8988T (cell line): ENCODE measurements around the gene FAM171A1.
"Not testable (repeated sequence)": the region's sequence is repeated elsewhere in the genome, so short reads cannot be mapped to it uniquely, and the experiment has no call there.

Experiments
- DNase-seq: peaks from one replicate; pipeline ENCODE4 v3.0.0; 2011

Gene FAM171A1

DNA sequence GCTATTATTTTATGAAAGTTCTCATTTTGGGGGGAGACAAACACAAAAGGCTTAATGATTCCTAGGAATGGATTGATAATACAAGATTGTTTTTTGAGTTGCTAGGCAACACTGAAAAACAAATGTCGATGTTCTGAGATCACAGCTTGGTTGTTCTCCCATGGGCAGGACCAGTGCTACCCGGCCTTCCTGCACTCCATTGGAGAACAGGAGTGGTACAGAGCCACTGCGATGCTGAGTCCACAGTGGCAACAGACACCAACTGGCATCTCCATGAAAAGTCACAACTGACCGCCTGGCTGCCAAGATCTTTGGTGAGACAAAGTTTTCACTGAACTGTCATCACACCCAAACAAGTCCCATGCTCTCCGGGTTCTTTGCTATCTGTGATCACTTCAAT is 133.7 kb downstream of the FAM171A1 start:
- no peak for DNase-seq

DNA sequence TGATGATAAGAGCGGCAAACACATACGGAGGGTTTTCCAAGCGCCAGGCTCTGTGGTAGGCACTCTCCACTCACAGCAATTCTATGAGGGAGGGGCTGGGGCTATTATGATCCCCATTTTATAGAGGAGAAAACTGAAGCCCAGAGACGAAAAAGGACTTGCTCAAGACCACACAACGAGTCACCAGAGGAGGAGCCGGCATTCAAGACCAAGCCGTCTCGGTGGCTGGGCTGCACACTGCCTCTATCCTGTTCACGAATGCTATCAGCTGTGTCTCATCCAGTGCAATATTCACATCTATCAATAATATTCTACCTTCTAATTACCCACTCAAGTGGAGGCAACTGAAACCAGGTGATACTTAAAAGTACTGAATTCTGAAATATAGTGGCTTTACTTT is 134.7 kb downstream of the FAM171A1 start:
- no peak for DNase-seq

DNA sequence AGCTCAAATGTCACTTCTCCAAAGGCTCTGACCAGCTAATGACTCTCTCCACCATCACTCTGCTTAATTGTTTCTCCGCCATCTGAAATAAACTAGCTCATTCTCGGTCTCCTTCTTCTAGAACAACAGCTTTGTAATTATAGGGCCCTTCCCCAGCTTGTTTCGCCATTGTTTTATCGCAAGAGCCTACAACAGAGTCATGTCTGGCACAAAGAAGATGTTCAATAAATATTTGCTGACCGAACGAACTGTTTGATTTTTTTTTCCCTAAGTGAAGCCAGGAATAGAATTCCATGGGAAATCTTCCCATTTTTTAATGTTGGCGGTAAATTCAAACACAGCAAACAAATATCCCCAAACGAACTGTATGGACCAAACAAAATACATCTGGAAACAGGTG is 138.8 kb downstream of the FAM171A1 start:
- no peak for DNase-seq

DNA sequence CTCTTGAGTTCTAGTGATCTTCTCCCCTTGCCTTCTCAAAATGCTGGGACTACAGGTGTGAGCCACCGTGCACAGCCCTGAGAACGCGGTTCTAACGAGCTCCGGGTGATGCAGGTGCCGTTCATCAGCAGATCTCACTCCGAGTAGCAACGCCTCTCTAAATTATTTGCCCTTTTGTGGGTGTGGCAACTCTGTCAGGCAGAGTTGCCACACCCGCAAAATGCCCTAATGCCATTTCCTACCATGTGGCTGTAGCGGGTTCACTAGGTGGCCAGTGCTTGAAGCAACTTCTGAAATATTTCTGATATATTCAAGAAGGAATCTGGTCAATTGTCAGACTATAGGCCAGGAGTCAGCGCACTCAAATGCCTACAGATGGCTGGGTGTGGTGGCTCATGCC is 139.7 kb downstream of the FAM171A1 start:
- no peak for DNase-seq

DNA sequence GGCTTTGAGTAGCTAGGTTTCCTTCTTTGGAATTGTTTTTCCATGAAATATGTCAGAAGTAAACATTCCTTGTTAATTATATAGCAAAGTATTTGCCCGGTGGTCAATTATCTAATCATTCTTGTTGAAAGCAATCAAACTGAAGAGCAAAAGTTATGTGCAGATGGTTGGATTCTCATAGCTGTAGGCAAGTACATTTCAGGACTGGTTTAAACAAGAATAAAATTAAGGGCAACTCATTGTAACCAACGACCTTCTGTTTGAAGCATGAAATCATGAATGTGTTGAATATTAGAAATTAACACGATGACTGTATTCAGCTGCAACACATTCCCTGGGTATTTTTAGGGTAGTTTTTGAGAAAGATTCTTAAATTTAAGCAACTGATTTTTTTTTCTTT is 140.8 kb downstream of the FAM171A1 start:
- no peak for DNase-seq

DNA sequence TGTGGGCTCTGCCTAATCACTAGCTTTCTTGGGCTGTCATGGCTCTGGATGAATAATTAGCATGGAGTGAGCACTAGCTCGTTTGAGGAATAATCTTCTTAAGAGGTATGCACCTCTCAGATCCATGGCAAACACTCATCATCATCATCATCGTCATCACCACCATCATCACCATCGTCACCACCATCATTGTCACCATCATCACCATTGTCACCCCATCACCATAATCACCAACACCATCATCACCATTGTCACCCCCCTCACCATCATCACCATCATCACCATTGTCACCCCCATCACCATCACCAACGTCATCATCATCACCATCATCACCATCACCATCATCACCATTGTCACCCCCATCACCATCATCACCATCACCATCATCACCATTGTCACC is 141.8 kb downstream of the FAM171A1 start:
- DNase-seq: no peak

DNA sequence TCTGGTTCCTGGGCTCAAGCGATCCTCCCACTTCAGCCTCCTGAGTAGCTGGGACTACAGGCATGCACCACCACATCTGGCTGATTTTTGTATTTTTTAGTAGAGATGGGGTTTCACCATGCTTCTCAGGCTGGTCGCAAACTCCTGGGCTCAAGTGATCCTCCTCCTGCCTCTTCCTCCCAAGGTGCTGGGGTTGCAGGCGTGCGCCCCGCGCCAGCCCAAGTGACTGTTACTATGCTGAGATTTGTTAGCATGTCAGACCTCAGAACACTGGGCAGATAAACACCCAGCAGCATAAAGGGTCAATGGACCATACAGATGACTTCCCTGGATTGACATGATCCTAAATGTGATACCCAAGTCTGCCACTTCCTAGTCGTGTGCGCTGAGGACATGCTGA is 142.7 kb downstream of the FAM171A1 start:
- DNase-seq: no peak

DNA sequence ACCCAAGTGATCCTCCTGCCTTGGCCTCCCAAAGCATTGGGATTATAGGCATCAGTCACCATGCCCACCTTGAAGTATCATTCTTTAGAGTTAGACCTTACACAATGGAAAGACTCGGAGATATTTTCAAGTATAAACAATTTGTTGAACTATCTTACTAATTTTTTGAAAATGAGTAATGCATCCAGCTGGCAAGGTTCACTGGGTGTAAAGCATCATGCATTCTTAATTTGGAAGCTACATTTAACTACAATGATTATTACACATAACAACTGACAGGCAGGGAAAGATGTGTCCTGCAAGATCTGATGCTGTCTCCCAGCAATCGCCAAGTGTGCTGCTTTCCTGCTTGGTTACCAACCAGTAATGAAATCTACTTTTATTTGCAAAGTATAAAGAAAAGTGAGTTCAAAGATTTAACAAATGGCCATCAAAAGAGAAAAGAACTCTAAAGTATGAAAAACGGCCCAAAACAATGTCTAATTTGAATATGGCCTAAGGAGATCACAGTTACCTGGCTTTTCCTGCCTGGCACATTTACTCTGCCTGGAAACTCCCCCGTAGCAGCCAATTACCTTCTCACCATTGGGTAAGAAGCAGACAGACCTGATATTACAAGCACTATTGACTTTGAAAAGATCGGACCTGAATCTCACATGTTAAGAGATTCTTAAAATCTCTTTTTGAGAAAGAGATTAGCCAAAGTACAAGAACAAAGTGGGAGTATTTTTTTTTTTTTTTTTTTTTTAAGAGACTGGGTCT is 143.3 kb downstream of the FAM171A1 start:
- no peak for DNase-seq

DNA sequence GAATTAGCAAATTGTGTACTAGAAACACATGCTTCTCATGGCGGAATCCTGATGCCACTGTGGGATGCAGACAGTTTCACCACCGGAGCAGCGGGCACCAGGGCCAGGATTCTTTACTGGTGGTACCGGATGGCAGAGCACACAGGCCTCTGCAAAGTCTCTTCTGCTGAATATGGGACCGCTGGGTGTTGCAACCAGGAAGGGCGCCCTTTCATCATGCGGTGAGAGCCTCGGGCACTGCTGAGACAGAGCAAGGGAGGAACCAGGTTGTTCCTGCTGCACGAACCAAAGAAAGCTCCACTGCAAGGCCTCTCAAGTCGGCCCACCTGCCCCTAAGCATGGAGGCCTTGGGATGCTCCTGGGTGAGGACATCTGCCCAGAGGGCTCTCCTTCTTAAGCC is 145.6 kb downstream of the FAM171A1 start:
- DNase-seq: no peak

DNA sequence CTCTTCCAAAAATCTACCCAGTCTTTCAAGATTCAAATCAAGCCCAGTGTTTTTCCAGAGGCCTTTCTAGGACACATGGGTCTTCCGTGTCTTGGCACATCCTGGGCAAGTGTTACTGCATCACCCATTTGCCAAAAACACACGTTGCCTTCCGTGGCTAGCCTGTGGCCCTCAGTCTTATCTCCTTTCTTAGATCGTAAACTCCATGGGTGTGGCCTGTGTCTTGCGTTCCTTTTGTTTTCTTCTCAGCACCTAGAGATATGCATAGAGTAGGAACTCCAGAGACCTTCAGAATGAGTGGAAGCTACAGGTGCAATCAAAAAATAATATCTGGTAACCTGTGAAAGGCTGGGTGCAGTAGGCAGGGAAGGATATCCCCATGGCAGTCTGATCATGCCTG is 146.1 kb downstream of the FAM171A1 start:
- DNase-seq: no peak

DNA sequence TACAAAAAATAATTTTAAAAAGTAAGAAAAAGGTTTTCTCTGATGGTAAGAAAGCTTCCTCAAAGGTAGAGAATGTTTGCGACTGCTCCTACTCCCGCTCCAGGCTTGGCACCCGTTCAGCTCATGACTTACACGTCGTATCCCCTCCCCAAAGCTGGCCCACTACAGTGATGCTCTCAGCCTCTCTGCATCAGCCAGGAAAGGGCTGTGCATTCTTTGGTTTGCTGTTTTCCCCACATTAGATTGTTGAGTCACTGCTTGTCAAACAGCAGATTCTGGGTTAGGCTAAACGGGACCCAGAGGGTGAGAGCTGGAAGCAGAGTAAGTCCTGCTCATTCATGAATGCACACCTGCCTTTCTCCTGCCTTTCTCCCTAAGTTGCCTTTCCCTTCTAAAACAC is 147.9 kb downstream of the FAM171A1 start:
- no peak for DNase-seq

DNA sequence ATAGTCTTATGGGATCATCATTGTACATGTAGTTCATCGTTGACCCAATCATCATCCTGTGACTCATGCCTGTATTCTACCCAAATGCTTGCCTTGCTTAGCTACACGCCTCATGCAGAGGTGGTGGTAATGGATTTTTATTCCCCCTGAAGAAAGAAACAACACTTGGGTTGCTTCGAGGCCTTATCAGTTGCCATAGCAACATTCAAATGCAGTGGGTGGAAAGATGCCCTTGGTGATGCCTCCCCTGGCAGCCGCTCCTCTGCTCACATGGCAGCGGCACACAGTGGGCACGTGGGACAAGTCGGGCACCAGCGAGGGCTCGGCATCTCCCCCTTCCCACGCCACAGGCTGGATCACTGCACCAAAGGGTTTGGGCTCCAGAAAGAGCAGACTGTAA is 148.6 kb downstream of the FAM171A1 start:
- DNase-seq: no peak

DNA sequence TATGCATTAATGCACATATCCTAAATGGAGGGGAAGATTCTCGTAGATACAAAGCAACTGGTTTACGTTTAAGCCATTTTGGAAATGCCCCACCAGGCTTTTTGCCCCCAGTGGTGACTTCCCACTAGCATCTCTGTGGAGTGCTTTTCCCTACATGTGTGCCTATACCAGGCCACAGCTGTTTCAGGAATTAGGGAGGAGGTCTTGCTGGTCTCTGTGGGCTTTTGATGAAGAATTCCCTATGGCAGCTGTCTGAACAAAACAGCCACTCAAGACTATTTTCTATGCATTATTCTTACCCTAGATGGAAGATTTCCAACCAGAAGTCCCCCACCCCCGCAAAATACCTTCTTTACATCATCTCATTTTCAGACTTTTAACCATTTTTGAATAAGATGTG is 150.6 kb downstream of the FAM171A1 start:
- DNase-seq: no peak

DNA sequence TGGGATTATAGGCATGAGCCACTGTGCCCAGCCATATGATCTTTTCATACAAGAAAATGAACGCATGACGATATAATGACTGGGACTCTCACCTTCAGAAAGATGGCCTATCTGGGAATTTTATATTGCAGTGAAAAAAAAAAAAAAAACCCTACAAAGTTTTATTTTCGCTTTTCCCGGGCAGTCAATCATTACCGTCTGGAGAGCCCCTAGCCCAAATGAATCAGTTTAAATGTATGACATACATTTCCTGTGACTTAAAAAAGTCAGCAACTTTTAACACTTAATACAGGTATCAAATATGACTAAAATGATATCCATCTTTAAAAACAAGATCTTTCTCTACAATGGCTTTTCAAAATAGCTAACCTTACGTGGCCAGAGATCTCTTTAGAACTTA is 154.4 kb downstream of the FAM171A1 start:
- DNase-seq: no peak

DNA sequence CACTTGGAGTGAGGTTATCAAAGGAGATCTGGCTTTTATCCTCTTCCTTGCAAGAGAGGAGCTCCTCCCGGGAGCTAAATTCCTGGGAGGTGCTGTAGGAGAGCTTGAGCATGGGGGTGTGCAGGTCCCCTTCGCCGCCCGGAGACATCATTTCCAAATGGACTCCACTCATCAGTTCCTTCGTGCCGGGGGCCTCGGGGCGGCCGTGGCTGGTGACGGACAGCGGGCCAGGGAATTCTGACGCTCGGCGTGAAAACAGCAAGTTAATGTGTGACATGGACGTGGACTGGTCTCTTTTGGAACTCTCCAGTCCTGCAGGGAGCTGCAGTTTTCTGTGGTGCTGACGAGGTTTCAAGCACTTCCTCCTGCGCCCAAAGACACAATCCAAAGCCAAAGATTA is 156.9 kb downstream of the FAM171A1 start:
- DNase-seq: no peak

DNA sequence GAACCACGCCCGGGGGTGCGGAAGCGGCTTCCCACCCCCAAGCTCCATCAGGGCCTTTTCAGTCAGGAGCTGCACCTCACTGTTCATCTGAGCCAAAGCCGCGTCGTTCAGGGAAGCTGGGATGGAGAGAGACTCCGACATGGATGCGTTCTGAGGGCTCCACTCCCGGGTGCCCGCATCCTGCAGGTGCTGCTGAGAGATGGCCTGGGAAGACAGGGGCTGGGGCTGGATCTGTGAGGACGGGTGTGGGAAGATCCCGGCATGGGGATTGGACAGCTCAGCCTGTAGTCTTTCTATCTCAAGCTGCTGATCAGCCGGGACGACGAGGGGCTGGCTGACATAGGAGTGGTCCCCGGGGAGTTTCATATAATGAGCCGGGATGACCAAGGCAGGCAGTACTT is 157.6 kb downstream of the FAM171A1 start:
- DNase-seq: no peak

DNA sequence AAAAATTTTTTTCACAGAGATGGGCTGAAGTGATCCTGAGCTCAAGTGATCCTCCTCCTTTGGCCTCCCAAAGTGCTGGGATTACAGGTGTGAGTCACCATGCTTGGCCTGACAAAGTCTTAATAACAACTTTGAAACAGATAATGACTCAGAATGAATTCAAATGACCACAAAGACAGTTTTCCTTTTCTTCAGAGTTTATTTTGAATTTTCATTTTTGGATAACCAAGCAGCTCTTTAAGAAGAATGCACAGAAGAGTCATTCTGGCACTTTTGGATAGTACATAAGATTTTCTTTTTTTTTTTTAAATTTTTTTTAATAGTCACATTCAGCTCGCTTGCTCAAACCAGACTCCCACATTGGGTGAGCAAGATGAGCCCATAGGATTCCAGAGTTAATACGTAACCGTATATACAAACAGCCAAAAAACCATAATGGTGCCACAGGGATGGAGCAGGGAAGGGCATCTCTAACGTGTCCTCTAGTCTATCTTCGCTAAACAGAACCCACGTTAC is 159.6 kb downstream of the FAM171A1 start:
- DNase-seq: no peak

DNA sequence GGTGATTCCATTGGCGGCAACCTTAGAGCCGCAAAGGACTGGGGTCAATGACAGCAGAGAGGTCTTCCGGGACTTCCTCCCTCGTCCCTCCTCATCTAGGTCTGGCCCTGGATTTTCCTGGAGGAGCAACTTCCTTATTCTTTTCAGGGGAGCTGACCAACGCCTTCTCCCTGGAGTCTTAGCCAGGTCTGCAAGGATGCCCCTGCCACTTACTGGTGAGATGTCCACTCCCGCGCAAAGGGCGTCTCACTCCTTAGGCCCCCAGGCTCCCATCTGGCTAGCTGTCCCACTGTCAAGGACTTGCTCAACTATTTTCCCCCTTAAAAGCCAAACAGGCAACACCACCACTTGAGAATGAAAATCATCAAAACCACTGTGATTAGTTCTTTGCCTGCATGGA is 160.6 kb downstream of the FAM171A1 start:
- DNase-seq: no peak

DNA sequence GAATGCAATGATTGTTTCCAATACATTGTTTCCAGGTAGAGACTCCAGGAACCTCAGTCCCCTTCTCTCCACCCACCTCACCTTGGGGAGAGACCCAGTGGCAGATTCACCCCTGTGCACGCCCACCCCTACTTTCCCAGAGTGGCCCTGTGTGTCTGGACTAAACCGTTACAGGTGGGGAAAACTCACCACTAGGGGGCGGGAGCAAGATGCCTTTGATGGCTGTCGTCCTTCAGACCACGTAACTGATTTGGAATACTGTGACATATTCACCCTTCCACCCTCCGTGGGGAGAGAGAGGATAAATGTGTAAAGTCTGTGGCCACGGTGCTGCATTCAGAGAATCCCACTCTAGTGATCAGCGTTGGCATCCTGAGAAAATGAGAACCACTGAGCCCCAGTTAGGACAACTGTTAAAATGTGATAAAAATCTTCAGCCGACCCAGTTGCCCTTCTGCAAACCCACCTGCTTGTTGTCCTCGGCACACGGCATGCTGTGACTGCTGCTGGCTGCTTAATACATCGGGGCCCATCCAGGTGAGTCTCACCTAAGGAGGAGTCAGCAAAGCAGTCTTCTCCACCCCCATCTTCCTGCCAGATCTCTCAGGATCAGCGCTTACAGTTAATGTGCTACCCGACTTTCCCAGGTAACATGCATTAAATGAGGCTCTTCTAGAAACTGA is 161.1 kb downstream of the FAM171A1 start:
- peak; percentile 51 for DNase-seq

DNA sequence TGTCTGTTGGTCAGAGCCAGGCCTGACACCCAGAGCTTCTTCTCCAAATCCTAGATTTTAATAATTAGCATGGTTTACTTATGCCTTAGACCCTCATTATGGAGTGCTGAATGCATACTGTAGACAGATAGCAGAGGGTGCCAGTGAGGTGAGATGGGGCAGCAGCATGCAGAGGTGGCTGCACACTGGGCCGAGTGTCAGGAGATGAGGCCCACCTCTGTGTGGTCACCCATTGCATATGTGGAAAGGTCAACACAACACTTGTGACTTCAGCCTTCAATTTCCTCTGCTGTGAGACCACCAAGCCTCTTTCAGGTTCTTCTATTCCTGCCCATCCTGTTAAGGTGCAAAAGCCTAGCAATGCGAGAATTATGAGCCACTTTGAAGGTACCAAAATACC is 162.9 kb downstream of the FAM171A1 start:
- no peak for DNase-seq

DNA sequence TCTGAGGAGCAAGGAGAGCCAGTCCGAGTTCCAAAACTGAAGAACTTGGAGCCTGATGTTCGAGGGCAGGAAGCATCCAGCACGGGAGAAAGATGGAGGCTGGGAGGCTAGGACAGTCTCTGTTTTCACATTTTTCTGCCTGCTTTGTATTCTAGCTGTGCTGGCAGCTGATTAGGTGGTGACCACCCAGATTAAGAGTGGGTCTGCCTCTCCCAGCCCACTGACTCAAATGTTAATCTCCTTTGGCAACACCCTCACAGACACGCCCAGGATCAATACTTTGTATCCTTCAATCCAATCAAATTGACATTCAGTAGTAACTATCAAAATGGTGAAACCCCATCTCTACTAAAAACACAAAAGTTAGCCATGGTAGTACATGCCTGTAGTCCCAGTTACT is 163.7 kb downstream of the FAM171A1 start:
- DNase-seq: not testable (repeated sequence)

DNA sequence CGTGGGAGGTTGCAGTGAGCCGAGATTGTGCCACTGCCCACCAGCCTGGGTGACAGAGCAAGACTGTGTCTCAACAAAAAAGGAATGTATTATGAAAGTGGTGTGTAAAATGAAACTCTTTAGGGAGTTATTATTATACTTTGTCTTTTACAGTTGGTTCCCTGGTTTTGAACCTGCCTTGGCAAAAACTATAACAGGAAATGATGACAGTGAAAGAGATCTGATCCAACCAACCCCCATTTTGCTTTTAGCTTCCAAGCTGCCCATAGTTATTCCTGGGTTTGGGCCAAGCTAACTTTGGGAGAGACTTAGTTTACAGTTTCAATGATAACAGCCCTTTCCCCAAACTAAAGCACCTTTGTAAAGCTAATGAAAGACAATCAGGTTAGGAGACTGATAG is 168.4 kb downstream of the FAM171A1 start:
- no peak for DNase-seq

DNA sequence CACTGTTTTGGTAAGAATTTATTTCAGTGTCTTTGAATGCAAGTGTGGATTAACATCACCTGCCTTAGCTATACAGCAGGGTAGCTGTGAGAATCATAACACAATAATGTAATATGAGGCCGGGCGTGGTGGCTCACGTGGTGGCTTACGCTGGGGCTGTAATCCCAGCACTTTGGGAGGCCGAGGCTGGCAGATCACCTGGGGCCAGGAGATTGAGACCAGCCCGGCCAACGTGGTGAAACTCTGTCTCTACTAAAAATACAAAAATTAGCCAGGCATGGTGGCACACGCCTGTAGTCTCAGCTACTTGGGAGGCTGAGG is 168.8 kb downstream of the FAM171A1 start:
- DNase-seq: not testable (repeated sequence)

DNA sequence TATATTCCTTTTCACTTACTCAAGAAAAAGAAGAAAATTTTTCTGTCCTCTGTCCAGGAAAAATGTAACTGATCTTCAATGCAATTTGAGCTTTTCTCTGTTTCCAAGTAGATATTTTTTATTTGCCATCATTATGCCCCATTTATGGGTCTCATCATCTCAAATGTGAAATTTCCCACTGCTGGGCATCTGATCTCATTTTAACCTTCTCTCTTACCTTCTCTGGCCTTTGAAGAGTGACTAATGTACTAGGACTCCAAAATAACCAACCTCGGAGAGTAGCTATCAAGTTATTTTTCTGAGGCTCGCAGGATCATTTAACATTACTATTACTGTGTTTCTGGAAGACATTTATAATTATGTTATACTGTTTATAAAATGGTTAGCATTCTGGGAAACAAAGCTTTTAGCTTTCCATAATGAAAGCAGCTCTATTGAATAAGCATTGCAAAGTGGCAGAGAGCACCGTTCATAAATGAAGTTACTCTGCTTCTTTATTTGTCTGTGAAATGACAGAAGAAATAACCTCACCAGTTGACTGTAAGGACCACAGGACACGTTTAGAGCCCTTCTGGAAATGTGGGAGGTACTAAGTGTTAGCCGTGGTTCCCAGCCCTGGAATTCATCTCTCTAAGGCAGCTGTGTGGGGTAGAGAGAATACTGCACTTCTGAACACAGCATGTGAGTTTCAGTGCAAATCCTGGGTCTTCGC is 169.3 kb downstream of the FAM171A1 start:
- no peak for DNase-seq
